ENCODE results near the gene ASTL.

GRCh38 chr2:96181529-96181928 lies 43.2 kb upstream of the ASTL start:
- TF ChIP-seq ELF1 (IDR thresholded peaks at IDR 0.05; ENCODE audit: borderline replicate concordance, low read depth) (no peak), REST (IDR thresholded peaks at IDR 0.05; ENCODE audit: low read depth) (no peak), CTCF (IDR thresholded peaks at IDR 0.05 in 2 of 3, conservative IDR thresholded peaks at IDR 0.05 in 1 of 3; ENCODE audit: borderline replicate concordance in 1 of 3, insufficient read depth in 1 of 3, low read depth in 2 of 3, low read length in 2 of 3) (no peak), POLR2A (IDR thresholded peaks at IDR 0.05; ENCODE audit: borderline replicate concordance, extremely low read depth, insufficient read depth, insufficient read length) (no peak), YY1 (IDR thresholded peaks at IDR 0.05; ENCODE audit: extremely low read depth, insufficient replicate concordance, low read depth, low read length) (no peak), EZH2 (IDR thresholded peaks at IDR 0.05) (no peak), MAX (IDR thresholded peaks at IDR 0.05) (no peak), SP1 (IDR thresholded peaks at IDR 0.05; ENCODE audit: low read depth) (no peak), ZNF274 (IDR thresholded peaks at IDR 0.05; ENCODE audit: low read depth, low read length) (no peak), POLR2AphosphoS5 (IDR thresholded peaks at IDR 0.05; ENCODE audit: low read depth, low read length) (no peak), EGR1 (IDR thresholded peaks at IDR 0.05; ENCODE audit: low read depth) (no peak), FOSL1 (IDR thresholded peaks at IDR 0.05; ENCODE audit: low read depth) (no peak), SRF (IDR thresholded peaks at IDR 0.05; ENCODE audit: low read depth) (no peak), CEBPB (IDR thresholded peaks at IDR 0.05; ENCODE audit: low read depth) (no peak)
